Upper lobe of left lung (tissue), 4 donors: ENCODE data around the gene NAV2.

ENCODE experiments used
- CTCF ChIP-seq, 6 experiments: fragments of 450-650 bp in 4 of 6; fragments of 200-600 bp in 2 of 6; sonication (generic) in 2 of 6; IDR thresholded peaks; one replicate each; pipeline ENCODE4 v1.5.1; 2016 to 2019; ENCODE audit warnings: antibody characterized with exemption in 6 of 6
- POLR2A ChIP-seq, 4 donors: fragments of 450-650 bp; IDR thresholded peaks; one replicate each; pipeline ENCODE4 v1.5.1; 2016 to 2017; ENCODE audit warnings: antibody characterized with exemption in 4 of 4, mild to moderate bottlenecking in 2 of 4
- POLR2AphosphoS5 ChIP-seq, 2 donors: sonication (generic); formaldehyde crosslinking; IDR thresholded peaks; one replicate each; pipeline ENCODE4 v1.5.1; 2017; ENCODE audit warnings: antibody characterized with exemption in 2 of 2

GRCh38 chr11:20112291-20113148 lies 399.9 kb downstream of the NAV2 start:
- TF ChIP-seq POLR2AphosphoS5 (IDR thresholded peaks at IDR 0.05) (peak in 1 of 2 donors; percentile 18), CTCF (IDR thresholded peaks at IDR 0.05) (no peak), POLR2A (IDR thresholded peaks at IDR 0.05) (no peak)
